Myocyte (in vitro differentiated cells): Measurements from ENCODE around the gene NOMO2. TPM values are rescaled to one million over a fixed set of nuclear protein-coding genes. Genes with fewer than 3 reads are reported as not detected.

Experiments
- microRNA-seq: library from miRNA; unstranded; fragments of <30 nt; microRNA quantifications from one replicate; pipeline ENCODE4, GENCODE V29; 2016
- total RNA-seq: library from RNA; depleted of rRNA; stranded (reverse); fragments of >200 nt; gene quantifications from 2 replicates; pipeline ENCODE4 v1.2.3, GENCODE V29; 2014

Gene NOMO2
- total RNA-seq, 1 donor from 2014 or later: 150 TPM

Small RNAs within 50 kb of the gene (microRNA-seq; reads per million reads assigned to microRNA genes)
- gene MIR3179-3 (not detected), gene MIR3179-4 (not detected), gene MIR3180-3 (not detected), gene MIR3670-3 (not detected), gene MIR3670-4 (not detected), gene MIR6770-3 (not detected)

Other genes with a start within 250 kb of the NOMO2 start
- gene NPIPA8, start 225.4 kb downstream of the NOMO2 start, total RNA-seq: 1.8 TPM in 1 of 2 replicates, not detected in the other
- 1,462 and 1,617 TPM in 2 replicates for gene RPS15A, start 228.2 kb upstream of the NOMO2 start, total RNA-seq
- 94.5 and 101 TPM in 2 replicates for gene ARL6IP1, start 239.5 kb upstream of the NOMO2 start, total RNA-seq